GM12878 (cell line): ENCODE measurements around the gene RSAD2. TPM values are rescaled to one million over a fixed set of nuclear protein-coding genes. Genes with fewer than 3 reads are reported as not detected.

Experiments
- ATAC-seq: fragments of 200-7000 bp; cut with Tn5 transposase; 3 replicates; pipeline ENCODE4 v1.9.1; 2020; ENCODE audit warnings: mild to moderate bottlenecking, moderate library complexity
- BruUV-seq: library from RNA; stranded (reverse); fragments of 400-500 nt; replicated peaks from 2 replicates; lab custom pipeline; 2021; lab: Mats Ljungman, UMichigan
- CTCF ChIA-PET: fragments of 300-600 bp; sonication (Branson Sonifier 250); formaldehyde crosslinking; extraction: SDS; loops from one replicate; lab custom pipeline; 2021; ENCODE audit warnings: inconsistent platforms; lab: Yijun Ruan, JAX
- POLR2A ChIA-PET: fragments of 350-600 bp; formaldehyde crosslinking; extraction: SDS; loops from one replicate; lab custom pipeline; 2021; ENCODE audit warnings: inconsistent platforms; lab: Charles Lee
- RAD21 ChIA-PET: fragments of 300-600 bp; sonication (Branson Sonifier 250); formaldehyde crosslinking; loops from one replicate; lab custom pipeline; 2023; ENCODE audit warnings: antibody characterized with exemption; ENCODE audit not compliant: unreplicated experiment; lab: Charles Lee
- SMC1A ChIA-PET: fragments of 300-600 bp; sonication (Branson Sonifier 250); formaldehyde crosslinking; loops from one replicate; lab custom pipeline; 2023; ENCODE audit not compliant: unreplicated experiment, uncharacterized antibody; lab: Charles Lee
- DNase-seq: peaks from one replicate; pipeline ENCODE4 v3.0.0-alpha.2; 2011; ENCODE audit warnings: low read depth, low spot score
- FAIRE-seq: peaks from 3 replicates; lab custom pipeline; 2011; peaks lifted over from hg19 to GRCh38; lab: Jason Lieb, UNC
- H2AFZ ChIP-seq: 2 replicates; pipeline ENCODE4 v1.6.0; 2011; ENCODE audit warnings: low read depth, low read length, control low read depth; ENCODE audit not compliant: control insufficient read depth
- H3K27ac ChIP-seq: 2 replicates; pipeline ENCODE4 v1.5.1; 2011; ENCODE audit warnings: control low read depth; ENCODE audit not compliant: control insufficient read depth, insufficient read depth
- H3K27me3 ChIP-seq, 2 experiments: replicated peaks in 1 of 2; 2 replicates each; pipeline versions ENCODE4 v1.6.0 to v1.6.1; 2011; ENCODE audit warnings: low read length in 1 of 2; ENCODE audit not compliant: control insufficient read depth in 2 of 2, insufficient read depth in 2 of 2
- H3K36me3 ChIP-seq, 2 experiments: 2 replicates each; pipeline ENCODE4 v1.5.1; 2011; ENCODE audit warnings: low read length in 1 of 2; ENCODE audit not compliant: control insufficient read depth in 2 of 2, insufficient read depth in 2 of 2
- H3K4me1 ChIP-seq: 2 replicates; pipeline ENCODE4 v1.6.1; 2011; ENCODE audit warnings: mild to moderate bottlenecking, low read length, moderate library complexity, mixed read lengths; ENCODE audit not compliant: control insufficient read depth, insufficient read depth
- H3K4me2 ChIP-seq: 2 replicates; pipeline ENCODE4 v1.6.0; 2011; ENCODE audit warnings: control low read depth; ENCODE audit not compliant: control insufficient read depth, insufficient read depth
- H3K4me3 ChIP-seq: fragments of 200-600 bp; sonication (generic); 2 replicates; pipeline ENCODE4 v1.5.1; 2016
- H3K79me2 ChIP-seq: 2 replicates; pipeline ENCODE4 v1.6.0; 2011; ENCODE audit warnings: low read length; ENCODE audit not compliant: control insufficient read depth, insufficient read depth
- H3K9ac ChIP-seq: 2 replicates; pipeline ENCODE4 v1.8.0; 2011; ENCODE audit warnings: low read length, control low read depth, mixed read lengths; ENCODE audit not compliant: control insufficient read depth, insufficient read depth
- H3K9me3 ChIP-seq: replicated peaks from 3 replicates; pipeline ENCODE4 v1.5.1; 2011; ENCODE audit warnings: mild to moderate bottlenecking, low read length; ENCODE audit not compliant: control insufficient read depth, insufficient read depth
- H4K20me1 ChIP-seq: 2 replicates; pipeline ENCODE4 v1.6.0; 2011; ENCODE audit not compliant: control insufficient read depth, insufficient read depth
- CEBPB ChIP-seq, 2 experiments: fragments of 150-350 bp in 1 of 2; IDR thresholded peaks; 2 replicates each; pipeline ENCODE4 v1.6.1; 2012 to 2014; ENCODE audit warnings: low read depth in 2 of 2, low read length in 2 of 2, borderline replicate concordance in 1 of 2, inconsistent platforms in 1 of 2
- POU2F2 ChIP-seq: IDR thresholded peaks from 3 replicates; pipeline ENCODE4 v1.6.1; 2011; ENCODE audit warnings: low read depth, mild to moderate bottlenecking, low read length, borderline replicate concordance
- SP1 ChIP-seq: IDR thresholded peaks from one replicate; pipeline ENCODE4 v1.6.1; 2011; ENCODE audit warnings: low read depth, low read length
- SREBF2 ChIP-seq: IDR thresholded peaks from 2 replicates; pipeline ENCODE4 v1.6.1; 2012; ENCODE audit warnings: mild to moderate bottlenecking, low read length
- TAF1 ChIP-seq: IDR thresholded peaks from 2 replicates; pipeline ENCODE4 v1.6.1; 2011; ENCODE audit warnings: mild to moderate bottlenecking, low read depth, low read length, borderline replicate concordance
- ZNF207 ChIP-seq: fragments of 450-650 bp; IDR thresholded peaks from 2 replicates; pipeline ENCODE4 v1.6.1; 2014; ENCODE audit warnings: antibody characterized with exemption, mild to moderate bottlenecking, borderline replicate concordance
- ZNF592 ChIP-seq: fragments of 450-650 bp; IDR thresholded peaks from 2 replicates; pipeline ENCODE4 v1.6.1; 2017; ENCODE audit warnings: mild to moderate bottlenecking, moderate library complexity
- WGBS: methylation state at CpG from one replicate; pipeline ENCODE4 v1.1.6; 2016; ENCODE audit warnings: low lambda C conversion rate; ENCODE audit not compliant: insufficient replicate concordance, insufficient coverage; ENCODE audit errors: missing lambda C conversion rate; 5-methylcytosine and 5-hydroxymethylcytosine counted together
- in situ Hi-C: fragments of 300-500 bp; cut with MboI; formaldehyde crosslinking; loops from 9 replicates; pipeline ENCODE4 v1.14.3; 2018; ENCODE audit warnings: mixed read lengths
- intact Hi-C: fragments of 100-400 bp; cut with micrococcal nuclease; formaldehyde crosslinking; loops from one replicate; pipeline ENCODE4 v1.14.2; 2022; ENCODE audit not compliant: unreplicated experiment
- polyA plus RNA-seq, 11 experiments: library from polyadenylated mRNA; depleted of rRNA in 4 of 11; unstranded in 6 of 11; stranded (reverse) in 5 of 11; fragments of >200 nt; fragmentation: Nextera tagmentation in 4 of 11; fragmentation: Illumina TruSeq in 1 of 11; extraction: Ambion mirVana in 4 of 11; extraction: Trizol in 1 of 11; gene quantifications; 1 replicate in 1 of 11; 2 replicates in 10 of 11; pipeline versions ENCODE4 v1.2.1 to v1.2.3, GENCODE V29; 2011 to 2016; ENCODE audit warnings: inconsistent platforms in 2 of 11, missing spikeins in 2 of 11, low read depth in 1 of 11
- total RNA-seq, 4 experiments: library from RNA; depleted of rRNA in 3 of 4; stranded (reverse); fragments of >200 nt in 3 of 4; fragmentation: Illumina TruSeq in 1 of 4; extraction: Trizol in 1 of 4; gene quantifications; 2 replicates each; pipeline versions ENCODE4 v1.2.1 to v1.2.3, GENCODE V29; 2013 to 2021
- TF ChIP-seq, protein P1 (sequence below): IDR thresholded peaks from 2 replicates; pipeline ENCODE4 v1.6.1; 2011; ENCODE audit warnings: low read depth, mild to moderate bottlenecking, low read length, moderate library complexity, borderline replicate concordance; ENCODE audit errors: extremely low read depth
- TF ChIP-seq, protein P2 (sequence below): fragments of 450-650 bp; conservative IDR thresholded peaks from 2 replicates; pipeline ENCODE4 v1.6.1; 2017; ENCODE audit warnings: mild to moderate bottlenecking, moderate library complexity

Gene RSAD2
- total and polyA plus RNA-seq, 10 of the 15 experiments (the other 5 are each of a cell fraction or from before 2014, with no cell fraction given): 0.24 to 0.90 (median 0.69) TPM

GRCh38 chr2:6913415-6914157, 36.0 kb downstream of the RSAD2 start:
- H4K20me1 ChIP-seq: no peaks in the 10 kb centered on the region
- FAIRE-seq (no peak), ATAC-seq (no peak), DNase-seq (no peak)
- no peak overlapping the region for H3K27ac ChIP-seq
- ChIA-PET SMC1A (interaction anchor here (0.8 to 3.2 kb wide), 4 partner anchors 16 to 131 kb away, joined by 3 to 15 read pairs (median 3); no protein-coding TSS in a partner anchor), POLR2A (no interaction called here), CTCF (interaction anchor here (1.0 to 1.4 kb wide), 2 partner anchors 12 to 1664 kb away, joined by 4 read pairs; no protein-coding TSS in a partner anchor), RAD21 (no interaction called here)
- H3K36me3 ChIP-seq: no peaks in the 10 kb centered on the region
- no peak overlapping the region for H3K9ac ChIP-seq
- no TSS peak for BruUV-seq
- peaks cover 24% of the 10 kb centered on the region for H3K4me1 ChIP-seq
- no peak overlapping the region for H3K4me2 ChIP-seq
- TF ChIP-seq SREBF2 (no peak), ZNF207 (no peak), CEBPB (IDR thresholded peaks at IDR 0.05; ENCODE audit: borderline replicate concordance in 1 of 2, low read depth in 2 of 2, low read length in 2 of 2) (no peak), TAF1 (no peak), SP1 (no peak), POU2F2 (no peak), ZNF592 (no peak)
- TF ChIP-seq, protein P1, sequence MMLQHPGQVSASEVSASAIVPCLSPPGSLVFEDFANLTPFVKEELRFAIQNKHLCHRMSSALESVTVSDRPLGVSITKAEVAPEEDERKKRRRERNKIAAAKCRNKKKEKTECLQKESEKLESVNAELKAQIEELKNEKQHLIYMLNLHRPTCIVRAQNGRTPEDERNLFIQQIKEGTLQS: no peak
- TF ChIP-seq, protein P2, sequence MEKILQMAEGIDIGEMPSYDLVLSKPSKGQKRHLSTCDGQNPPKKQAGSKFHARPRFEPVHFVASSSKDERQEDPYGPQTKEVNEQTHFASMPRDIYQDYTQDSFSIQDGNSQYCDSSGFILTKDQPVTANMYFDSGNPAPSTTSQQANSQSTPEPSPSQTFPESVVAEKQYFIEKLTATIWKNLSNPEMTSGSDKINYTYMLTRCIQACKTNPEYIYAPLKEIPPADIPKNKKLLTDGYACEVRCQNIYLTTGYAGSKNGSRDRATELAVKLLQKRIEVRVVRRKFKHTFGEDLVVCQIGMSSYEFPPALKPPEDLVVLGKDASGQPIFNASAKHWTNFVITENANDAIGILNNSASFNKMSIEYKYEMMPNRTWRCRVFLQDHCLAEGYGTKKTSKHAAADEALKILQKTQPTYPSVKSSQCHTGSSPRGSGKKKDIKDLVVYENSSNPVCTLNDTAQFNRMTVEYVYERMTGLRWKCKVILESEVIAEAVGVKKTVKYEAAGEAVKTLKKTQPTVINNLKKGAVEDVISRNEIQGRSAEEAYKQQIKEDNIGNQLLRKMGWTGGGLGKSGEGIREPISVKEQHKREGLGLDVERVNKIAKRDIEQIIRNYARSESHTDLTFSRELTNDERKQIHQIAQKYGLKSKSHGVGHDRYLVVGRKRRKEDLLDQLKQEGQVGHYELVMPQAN: no peak
- no peaks in the 10 kb centered on the region for H3K27me3 ChIP-seq
- 95% methylated on average over 9 of the region's 9 CpGs for WGBS
- no peaks in the 10 kb centered on the region for H3K79me2 ChIP-seq
- H3K4me3 ChIP-seq: no peak overlapping the region
- in situ Hi-C loops (no loop called here), intact Hi-C loops (no loop called here)
- H2AFZ ChIP-seq: no peak overlapping the region
- peaks cover 5% of the 10 kb centered on the region; the same call in 2 of the 3 replicates for H3K9me3 ChIP-seq
